ENCODE results near the gene WDR7. TPM values are rescaled to one million over a fixed set of nuclear protein-coding genes. Genes with fewer than 3 reads are reported as not detected.

The WDR7 gene
- total and polyA plus RNA-seq, 2 of the 4 experiments (the other 2 are of a cell fraction) = 3.7 to 23.3 TPM

DNA sequence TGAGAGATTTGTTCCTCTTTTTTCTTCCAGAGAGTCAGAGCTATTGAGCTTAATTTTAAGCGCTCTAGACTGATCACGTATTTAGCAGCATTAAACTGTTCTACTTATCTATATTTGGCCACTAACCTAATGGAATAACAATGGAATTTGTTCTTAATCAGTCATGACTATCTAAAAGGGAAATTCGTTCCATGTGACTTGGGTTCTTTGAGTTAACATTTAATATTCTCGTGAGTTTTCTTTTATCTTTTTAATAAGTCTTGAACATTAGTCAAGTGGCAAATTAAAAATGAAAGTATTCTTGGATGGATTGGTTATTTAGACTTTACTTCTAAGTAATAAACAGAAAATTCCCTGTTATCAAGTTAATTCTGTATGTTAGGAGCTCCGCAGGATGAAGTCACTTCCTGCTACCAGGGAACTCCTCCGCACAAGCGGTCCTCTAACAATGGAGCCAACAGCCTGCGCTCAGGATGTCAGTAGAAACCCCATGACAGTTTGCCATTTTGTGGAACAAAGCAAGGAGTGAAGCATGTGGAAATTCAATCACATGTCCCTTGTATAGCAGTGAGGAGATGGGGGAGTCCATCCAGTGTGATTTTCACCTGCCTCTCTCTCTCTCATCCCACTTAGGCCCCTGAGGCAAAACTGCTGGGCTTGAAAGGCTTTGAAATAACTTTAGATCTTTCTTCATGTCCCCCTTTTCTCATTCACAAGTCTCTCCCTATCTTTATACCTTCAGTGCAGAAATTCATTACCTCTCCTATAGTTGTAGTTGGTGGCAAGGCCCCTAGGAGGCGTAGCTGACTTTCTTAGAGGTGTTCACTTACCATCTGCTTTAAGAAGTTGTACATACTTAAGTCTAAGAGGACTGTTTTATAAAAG, 138.1 kb downstream of the WDR7 start:
- BruUV-seq (replicated peaks) = no TSS peak
- Histone ChIP-seq H3K4ac (ENCODE audit: low read depth, low read length) (no peak overlapping the region), H4K20me1 (ENCODE audit: insufficient read depth, low read length) (no peaks in the 10 kb centered on the region), H2AK5ac (ENCODE audit: low read depth, low read length) (no peak overlapping the region), H3K9ac (ENCODE audit: low read depth, low read length) (no peak overlapping the region), H3K79me1 (ENCODE audit: low read depth in 1 of 2, low read length in 2 of 2) (no peaks in the 10 kb centered on the region), H3K9me3 (ENCODE audit: control insufficient read depth, insufficient read depth, low read length) (no peaks in the 10 kb centered on the region), H3K23ac (ENCODE audit: low read depth, low read length) (no peak overlapping the region), H4K8ac (ENCODE audit: low read depth in 2 of 2, low read length in 2 of 2) (no peak overlapping the region), H2BK120ac (ENCODE audit: low read depth, low read length) (no peak overlapping the region), H3K27ac (ENCODE audit: insufficient read depth, low read length) (no peak overlapping the region), H3K36me3 (ENCODE audit: control insufficient read depth, insufficient read depth, low read length) (peaks cover 2% of the 10 kb centered on the region; the same call in 1 of the 2 replicates), H2BK20ac (ENCODE audit: low read depth, low read length) (no peak overlapping the region), H3K9me1 (ENCODE audit: insufficient read depth, low read length) (no peaks in the 10 kb centered on the region), H2BK15ac (ENCODE audit: low read depth, low read length) (no peak overlapping the region), H4K5ac (ENCODE audit: low read depth, low read length) (no peak overlapping the region), H4K91ac (ENCODE audit: insufficient read depth, low read depth, low read length) (no peak overlapping the region), H3K18ac (ENCODE audit: low read depth, low read length) (no peak overlapping the region), H3K4me1 (ENCODE audit: control insufficient read depth, insufficient read depth, low read length) (no peaks in the 10 kb centered on the region), H3K56ac (ENCODE audit: extremely low read depth, insufficient read depth, low read length) (no peak overlapping the region), H2BK5ac (ENCODE audit: low read depth, low read length, poor library complexity, severe bottlenecking) (no peak overlapping the region), H3K27me3 (ENCODE audit: control insufficient read depth, insufficient read depth, low read length) (no peaks in the 10 kb centered on the region), H2AK9ac (replicated peaks; ENCODE audit: low read depth, low read length, poor library complexity) (no peak overlapping the region), H3K4me3 (ENCODE audit: insufficient read depth, low read depth, low read length) (no peak overlapping the region), H3K4me2 (ENCODE audit: low read depth, low read length) (no peak overlapping the region), H2AFZ (replicated peaks; ENCODE audit: low read length, poor library complexity) (no peak overlapping the region), H3K14ac (replicated peaks; ENCODE audit: low read depth, low read length) (no peak overlapping the region)
- in situ Hi-C loops (cut with MboI; ENCODE audit: low sequenced_read_pairs) = no loop called here
- DNase-seq (peak; percentile 13), ATAC-seq (ENCODE audit: low read depth) (no peak)
- WGBS, 2 experiments (ENCODE audit: extremely low coverage in 2 of 2, insufficient read length in 1 of 2) = no CpG with 5 or more reads among the region's 9 CpGs
- intact Hi-C loops (cut with micrococcal nuclease) = no loop called here
- ChIA-PET POLR2A (ENCODE audit: unreplicated experiment) (no interaction called here), CTCF (interaction anchor here (0.6 to 1.3 kb wide), 2 partner anchors 8 to 28 kb away, joined by 4 read pairs; no protein-coding TSS in a partner anchor)
- dilution Hi-C loops (cut with HindIII; ENCODE audit: low sequenced_read_pairs, unreplicated experiment) = no loop called here
- TF ChIP-seq, protein P1, sequence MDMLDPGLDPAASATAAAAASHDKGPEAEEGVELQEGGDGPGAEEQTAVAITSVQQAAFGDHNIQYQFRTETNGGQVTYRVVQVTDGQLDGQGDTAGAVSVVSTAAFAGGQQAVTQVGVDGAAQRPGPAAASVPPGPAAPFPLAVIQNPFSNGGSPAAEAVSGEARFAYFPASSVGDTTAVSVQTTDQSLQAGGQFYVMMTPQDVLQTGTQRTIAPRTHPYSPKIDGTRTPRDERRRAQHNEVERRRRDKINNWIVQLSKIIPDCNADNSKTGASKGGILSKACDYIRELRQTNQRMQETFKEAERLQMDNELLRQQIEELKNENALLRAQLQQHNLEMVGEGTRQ (IDR thresholded peaks at IDR 0.05; ENCODE audit: low read depth, low read length) = no peak
- TF ChIP-seq, protein P2, sequence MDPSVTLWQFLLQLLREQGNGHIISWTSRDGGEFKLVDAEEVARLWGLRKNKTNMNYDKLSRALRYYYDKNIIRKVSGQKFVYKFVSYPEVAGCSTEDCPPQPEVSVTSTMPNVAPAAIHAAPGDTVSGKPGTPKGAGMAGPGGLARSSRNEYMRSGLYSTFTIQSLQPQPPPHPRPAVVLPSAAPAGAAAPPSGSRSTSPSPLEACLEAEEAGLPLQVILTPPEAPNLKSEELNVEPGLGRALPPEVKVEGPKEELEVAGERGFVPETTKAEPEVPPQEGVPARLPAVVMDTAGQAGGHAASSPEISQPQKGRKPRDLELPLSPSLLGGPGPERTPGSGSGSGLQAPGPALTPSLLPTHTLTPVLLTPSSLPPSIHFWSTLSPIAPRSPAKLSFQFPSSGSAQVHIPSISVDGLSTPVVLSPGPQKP (IDR thresholded peaks at IDR 0.05; ENCODE audit: borderline replicate concordance, low read depth, low read length) = no peak
- TF ChIP-seq MAZ (IDR thresholded peaks at IDR 0.05; ENCODE audit: borderline replicate concordance, low read depth, low read length) = no peak
- TF ChIP-seq BHLHE40 (IDR thresholded peaks at IDR 0.05; ENCODE audit: low read depth, low read length) = no peak
- TF ChIP-seq MXI1 (IDR thresholded peaks at IDR 0.05; ENCODE audit: borderline replicate concordance, low read depth, low read length) = no peak
- TF ChIP-seq CHD1 (IDR thresholded peaks at IDR 0.05; ENCODE audit: low read depth, low read length) = no peak
- TF ChIP-seq RCOR1 (IDR thresholded peaks at IDR 0.05; ENCODE audit: insufficient replicate concordance, low read length) = no peak
- TF ChIP-seq, protein P3, sequence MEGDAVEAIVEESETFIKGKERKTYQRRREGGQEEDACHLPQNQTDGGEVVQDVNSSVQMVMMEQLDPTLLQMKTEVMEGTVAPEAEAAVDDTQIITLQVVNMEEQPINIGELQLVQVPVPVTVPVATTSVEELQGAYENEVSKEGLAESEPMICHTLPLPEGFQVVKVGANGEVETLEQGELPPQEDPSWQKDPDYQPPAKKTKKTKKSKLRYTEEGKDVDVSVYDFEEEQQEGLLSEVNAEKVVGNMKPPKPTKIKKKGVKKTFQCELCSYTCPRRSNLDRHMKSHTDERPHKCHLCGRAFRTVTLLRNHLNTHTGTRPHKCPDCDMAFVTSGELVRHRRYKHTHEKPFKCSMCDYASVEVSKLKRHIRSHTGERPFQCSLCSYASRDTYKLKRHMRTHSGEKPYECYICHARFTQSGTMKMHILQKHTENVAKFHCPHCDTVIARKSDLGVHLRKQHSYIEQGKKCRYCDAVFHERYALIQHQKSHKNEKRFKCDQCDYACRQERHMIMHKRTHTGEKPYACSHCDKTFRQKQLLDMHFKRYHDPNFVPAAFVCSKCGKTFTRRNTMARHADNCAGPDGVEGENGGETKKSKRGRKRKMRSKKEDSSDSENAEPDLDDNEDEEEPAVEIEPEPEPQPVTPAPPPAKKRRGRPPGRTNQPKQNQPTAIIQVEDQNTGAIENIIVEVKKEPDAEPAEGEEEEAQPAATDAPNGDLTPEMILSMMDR (conservative IDR thresholded peaks at IDR 0.05; ENCODE audit: low read depth, low read length) = peak; percentile 48
- TF ChIP-seq NFE2L2 (IDR thresholded peaks at IDR 0.05; ENCODE audit: low read depth, low read length) = no peak
- TF ChIP-seq RAD21 (IDR thresholded peaks at IDR 0.05; ENCODE audit: low read length) = peak; percentile 57
- TF ChIP-seq CEBPB (IDR thresholded peaks at IDR 0.05; ENCODE audit: low read depth, low read length) = no peak
- TF ChIP-seq SMC3 (IDR thresholded peaks at IDR 0.05; ENCODE audit: low read depth, low read length) = no peak
